Esophagus squamous epithelium (tissue), 5 donors: Measurements from ENCODE around the gene SIAE. TPM values are rescaled to one million over a fixed set of nuclear protein-coding genes. Genes with fewer than 3 reads are reported as not detected.

Source experiments
- DNase-seq: peaks from one replicate; lab custom pipeline; 2025; lab: John Stamatoyannopoulos, UW
- H3K27ac ChIP-seq, 4 donors: fragments of 200-600 bp; sonication (generic); one replicate each; pipeline ENCODE4 v1.5.1; 2016 to 2019; ENCODE audit warnings: mild to moderate bottlenecking in 1 of 4
- H3K27me3 ChIP-seq, 4 donors: fragments of 200-600 bp; sonication (generic); 1 replicate in 3 of 4; 2 replicates in 1 of 4; pipeline versions ENCODE4 v1.5.1 to v1.6.0; 2017 to 2021; ENCODE audit warnings: antibody characterized with exemption in 1 of 4
- H3K36me3 ChIP-seq, 3 donors: fragments of 200-600 bp; sonication (generic); one replicate each; pipeline ENCODE4 v1.5.1; 2016 to 2019
- H3K4me1 ChIP-seq, 3 donors: fragments of 200-600 bp; sonication (generic); one replicate each; pipeline ENCODE4 v1.5.1; 2017 to 2019
- H3K4me3 ChIP-seq, 4 donors: fragments of 200-600 bp; sonication (generic); 1 replicate in 3 of 4; 2 replicates in 1 of 4; pipeline ENCODE4 v1.5.1; 2016 to 2019; ENCODE audit warnings: mild to moderate bottlenecking in 2 of 4, moderate library complexity in 1 of 4
- H3K9me3 ChIP-seq, 3 donors: fragments of 200-600 bp; sonication (generic); one replicate each; pipeline ENCODE4 v1.5.1; 2016 to 2019
- CTCF ChIP-seq, 6 experiments: fragments of 450-650 bp in 4 of 6; fragments of 200-600 bp in 2 of 6; sonication (generic) in 2 of 6; IDR thresholded peaks; one replicate each; pipeline ENCODE4 v1.5.1; 2016 to 2019; ENCODE audit warnings: antibody characterized with exemption in 6 of 6, mild to moderate bottlenecking in 4 of 6, moderate library complexity in 4 of 6
- POLR2A ChIP-seq, 4 donors: fragments of 450-650 bp; IDR thresholded peaks; one replicate each; pipeline ENCODE4 v1.6.1; 2017; ENCODE audit warnings: antibody characterized with exemption in 4 of 4, mild to moderate bottlenecking in 4 of 4, moderate library complexity in 3 of 4
- WGBS, 2 donors: methylation state at CpG; one replicate each; pipeline ENCODE4 v1.1.5; 2018; 5-methylcytosine and 5-hydroxymethylcytosine counted together
- intact Hi-C: fragments of 100-400 bp; cut with DNase I; formaldehyde crosslinking; loops from one replicate; pipeline ENCODE4 v1.15.0; 2022
- total RNA-seq, 4 donors: library from RNA; depleted of rRNA; stranded (reverse); fragments of >200 nt; gene quantifications; one replicate each; pipeline ENCODE4 v1.1.0, GENCODE V29; 2016
- donor health status: DM: yes; HTN: yes; CAD: no.

The SIAE gene
- total RNA-seq, 4 donors from 2014 or later: 5.7 to 19.6 (median 8.0) TPM

- no peak overlapping the region for H3K4me3 ChIP-seq
These were observed 26.5 kb upstream of the SIAE start for GRCh38 chr11:124700028-124700427.

GRCh38 chr11:124699547-124699946 is 26.0 kb upstream of the SIAE start:
- peaks cover 0 to 7% (median 0%) of the 10 kb centered on the region in 3 donors for H3K9me3 ChIP-seq

More at GRCh38 chr11:124700028-124700427, 26.5 kb upstream of the SIAE start:
- DNase-seq: no peak
- Histone ChIP-seq H3K27me3 (no peaks in the 10 kb centered on the region), H3K27ac (no peak overlapping the region), H3K9me3 (peaks cover 0 to 7% (median 0%) of the 10 kb centered on the region in 3 donors), H3K36me3 (no peaks in the 10 kb centered on the region), H3K4me1 (no peaks in the 10 kb centered on the region)
- intact Hi-C loops: no loop called here
- no peak for TF ChIP-seq CTCF (IDR thresholded peaks at IDR 0.05)
- TF ChIP-seq POLR2A (IDR thresholded peaks at IDR 0.05): no peak

GRCh38 chr11:124693142-124693541 is 19.6 kb upstream of the SIAE start:
- TF ChIP-seq POLR2A (IDR thresholded peaks at IDR 0.05): no peak
- no peak for TF ChIP-seq CTCF (IDR thresholded peaks at IDR 0.05)
- 83 to 96% methylated on average over 2 of the region's 2 CpGs for WGBS, 2 donors
- intact Hi-C loops: no loop called here
- H3K36me3 ChIP-seq: no peaks in the 10 kb centered on the region
- H3K4me1 ChIP-seq: no peaks in the 10 kb centered on the region
- H3K4me3 ChIP-seq: no peak overlapping the region
- H3K27ac ChIP-seq: no peak overlapping the region
- DNase-seq: no peak
- no peaks in the 10 kb centered on the region for H3K27me3 ChIP-seq
- H3K9me3 ChIP-seq: no peaks in the 10 kb centered on the region

More at GRCh38 chr11:124699547-124699946, 26.0 kb upstream of the SIAE start:
- H3K36me3 ChIP-seq: no peaks in the 10 kb centered on the region
- WGBS, 2 donors: 67 to 76% methylated on average over 1 of the region's 1 CpG
- intact Hi-C loops: no loop called here
- no peak overlapping the region for H3K4me3 ChIP-seq
- no peak overlapping the region for H3K27ac ChIP-seq
- DNase-seq: no peak
- no peaks in the 10 kb centered on the region for H3K4me1 ChIP-seq
- no peak for TF ChIP-seq CTCF (IDR thresholded peaks at IDR 0.05)
- no peak for TF ChIP-seq POLR2A (IDR thresholded peaks at IDR 0.05)
- no peaks in the 10 kb centered on the region for H3K27me3 ChIP-seq

GRCh38 chr11:124682443-124682842 is 8.9 kb upstream of the SIAE start:
- H3K4me3 ChIP-seq: no peak overlapping the region
- 100% methylated on average over 1 of the region's 1 CpG for WGBS, 2 donors
- no peak for DNase-seq
- H3K9me3 ChIP-seq: peaks cover 0 to 8% (median 7%) of the 10 kb centered on the region in 3 donors
- intact Hi-C loops: no loop called here
- no peak overlapping the region for H3K27ac ChIP-seq
- no peaks in the 10 kb centered on the region for H3K27me3 ChIP-seq
- H3K4me1 ChIP-seq: no peaks in the 10 kb centered on the region
- TF ChIP-seq POLR2A (IDR thresholded peaks at IDR 0.05): no peak
- TF ChIP-seq CTCF (IDR thresholded peaks at IDR 0.05): no peak
- no peaks in the 10 kb centered on the region for H3K36me3 ChIP-seq

GRCh38 chr11:124681421-124681820 is 7.9 kb upstream of the SIAE start:
- Histone ChIP-seq H3K9me3 (peaks cover 0 to 8% (median 7%) of the 10 kb centered on the region in 3 donors), H3K27ac (no peak overlapping the region), H3K36me3 (no peaks in the 10 kb centered on the region), H3K27me3 (no peaks in the 10 kb centered on the region), H3K4me3 (no peak overlapping the region), H3K4me1 (peaks cover 0 to 4% (median 0%) of the 10 kb centered on the region in 3 donors)
- 92 to 93% methylated on average over 2 of the region's 2 CpGs for WGBS, 2 donors
- TF ChIP-seq CTCF (IDR thresholded peaks at IDR 0.05) (no peak), POLR2A (IDR thresholded peaks at IDR 0.05) (no peak)
- intact Hi-C loops: no loop called here
- no peak for DNase-seq
